K562 (cell line): ENCODE data around the gene WDR88. TPM values are rescaled to one million over a fixed set of nuclear protein-coding genes. Genes with fewer than 3 reads are reported as not detected.
A peak's percentile ranks its signal among the peaks of the same experiment; 100 is the strongest.

Experiments
- ATAC-seq: fragments of 200-7000 bp; cut with Tn5 transposase; 3 replicates; pipeline ENCODE4 v1.9.1; 2020; ENCODE audit warnings: moderate library complexity
- BruUV-seq: library from RNA; stranded (reverse); fragments of 400-500 nt; replicated peaks from 2 replicates; lab custom pipeline; 2021; lab: Mats Ljungman, UMichigan
- CTCF ChIA-PET: fragments of 300-600 bp; formaldehyde crosslinking; extraction: SDS; loops from one replicate; lab custom pipeline; 2021; ENCODE audit warnings: low intra/inter-chr PET ratio; lab: Yijun Ruan, JAX
- POLR2A ChIA-PET: fragments of 300-600, 350-650 bp; sonication (Branson Sonifier 250); formaldehyde crosslinking; extraction: SDS; loops from one replicate; lab custom pipeline; 2021; ENCODE audit warnings: antibody characterized with exemption, inconsistent platforms; lab: Yijun Ruan, JAX
- DNase-seq, 4 experiments: peaks; one replicate each; pipeline versions ENCODE4 v3.0.0 to v3.0.0-alpha.2; 2011 to 2018; ENCODE audit warnings: low spot score in 3 of 4, mixed read lengths in 3 of 4; ENCODE audit errors: extremely low read depth in 1 of 4
- FAIRE-seq: peaks from 2 replicates; lab custom pipeline; 2011; peaks lifted over from hg19 to GRCh38; lab: Jason Lieb, UNC
- H2AFZ ChIP-seq: 2 replicates; pipeline ENCODE4 v1.6.0; 2011; ENCODE audit warnings: low read depth, low read length, control low read depth, inconsistent platforms
- H3K27ac ChIP-seq: fragments of 200-600 bp; 3 replicates; pipeline ENCODE4 v1.8.0; 2011; ENCODE audit warnings: low read depth, mild to moderate bottlenecking, control low read depth, inconsistent platforms, low read length, moderate library complexity, mixed read lengths; ENCODE audit errors: extremely low read depth
- H3K27me3 ChIP-seq, 2 experiments: fragments of 300-600 bp in 1 of 2; 2 replicates in 1 of 2; 3 replicates in 1 of 2; pipeline versions ENCODE4 v1.6.0 to v1.8.0; 2011; ENCODE audit warnings: inconsistent platforms in 2 of 2, low read length in 2 of 2, mild to moderate bottlenecking in 1 of 2, mixed read lengths in 1 of 2, moderate library complexity in 1 of 2; ENCODE audit not compliant: control insufficient read depth in 2 of 2, insufficient read depth in 2 of 2
- H3K36me3 ChIP-seq: fragments of 300-600 bp; 3 replicates; pipeline ENCODE4 v1.8.0; 2011; ENCODE audit warnings: mild to moderate bottlenecking, low read length, inconsistent platforms; ENCODE audit not compliant: control insufficient read depth, insufficient read depth
- H3K4me1 ChIP-seq, 2 experiments: fragments of 200-600 bp in 1 of 2; replicated peaks in 1 of 2; 2 replicates in 1 of 2; 3 replicates in 1 of 2; pipeline versions ENCODE4 v1.5.1 to v1.8.0; 2011; ENCODE audit warnings: inconsistent platforms in 2 of 2, low read length in 2 of 2, mild to moderate bottlenecking in 1 of 2, mixed read lengths in 1 of 2, moderate library complexity in 1 of 2; ENCODE audit not compliant: control insufficient read depth in 2 of 2, insufficient read depth in 2 of 2
- H3K4me2 ChIP-seq: 2 replicates; pipeline ENCODE4 v1.6.1; 2011; ENCODE audit warnings: low read length, control low read depth, inconsistent platforms, mixed read lengths; ENCODE audit not compliant: insufficient read depth
- H3K4me3 ChIP-seq: fragments of 200-600 bp; sonication (generic), shearing (Covaris generic); 2 replicates; pipeline ENCODE4 v1.5.1; 2016; ENCODE audit warnings: control low read depth, inconsistent platforms
- H3K79me2 ChIP-seq: fragments of 200-600 bp; 3 replicates; pipeline ENCODE4 v1.8.0; 2011; ENCODE audit warnings: low read length, inconsistent platforms; ENCODE audit not compliant: control insufficient read depth, insufficient read depth
- H3K9ac ChIP-seq, 2 experiments: 2 replicates each; pipeline versions ENCODE4 v1.6.0 to v1.6.1; 2011; ENCODE audit warnings: low read depth in 2 of 2, low read length in 2 of 2, control low read depth in 1 of 2, inconsistent platforms in 1 of 2, mild to moderate bottlenecking in 1 of 2, mixed read lengths in 1 of 2; ENCODE audit not compliant: insufficient read depth in 1 of 2
- H3K9me1 ChIP-seq: one replicate; pipeline ENCODE4 v1.6.0; 2011; ENCODE audit warnings: inconsistent platforms, mild to moderate bottlenecking, low read length, moderate library complexity; ENCODE audit not compliant: control insufficient read depth, insufficient read depth
- H3K9me3 ChIP-seq: replicated peaks from 2 replicates; pipeline ENCODE4 v1.5.1; 2011; ENCODE audit warnings: low read depth, low read length, inconsistent platforms; ENCODE audit not compliant: control insufficient read depth, insufficient read depth
- H4K20me1 ChIP-seq: replicated peaks from 2 replicates; pipeline ENCODE4 v1.6.1; 2011; ENCODE audit warnings: low read length, inconsistent platforms, mixed read lengths; ENCODE audit not compliant: control insufficient read depth, insufficient read depth
- ARID1B ChIP-seq: fragments of 450-650 bp; IDR thresholded peaks from 2 replicates; pipeline ENCODE4 v1.6.1; 2016; ENCODE audit warnings: antibody characterized with exemption, mild to moderate bottlenecking, inconsistent platforms
- CEBPB ChIP-seq: fragments of 450-650 bp; IDR thresholded peaks from 2 replicates; pipeline ENCODE4 v1.6.1; 2016; ENCODE audit warnings: missing genetic modification characterization, missing compliant biosample characterization
- SNRNP70 ChIP-seq: fragments of 200-400 bp; formaldehyde crosslinking; optimal IDR thresholded peaks from 2 replicates; pipeline ENCODE3; 2017; ENCODE audit warnings: low read depth, low read length
- ZNF561 ChIP-seq: fragments of 450-650 bp; formaldehyde crosslinking; conservative IDR thresholded peaks from 2 replicates; pipeline ENCODE4 v1.4.0; 2020; ENCODE audit warnings: mild to moderate bottlenecking, moderate library complexity
- WGBS: fragments of 100-300 bp; shearing (Covaris generic); methylation state at CpG from one replicate; pipeline ENCODE4 v1.1.6; 2016; ENCODE audit warnings: low coverage, mixed read lengths; ENCODE audit not compliant: insufficient coverage; ENCODE audit errors: missing lambda C conversion rate; 5-methylcytosine and 5-hydroxymethylcytosine counted together
- in situ Hi-C: fragments of 300-500 bp; cut with MboI; formaldehyde crosslinking; loops from 4 replicates; pipeline ENCODE4 v1.15.0; 2018; ENCODE audit warnings: inconsistent platforms, mixed read lengths
- intact Hi-C: fragments of 100-400 bp; cut with micrococcal nuclease; formaldehyde crosslinking; loops from 2 replicates; pipeline ENCODE4 v1.14.2; 2022
- polyA plus RNA-seq, 8 experiments: library from polyadenylated mRNA; depleted of rRNA in 4 of 8; stranded (reverse) in 5 of 8; unstranded in 3 of 8; fragments of >200 nt; fragmentation: Nextera tagmentation in 2 of 8; fragmentation: Illumina TruSeq in 1 of 8; extraction: Ambion mirVana in 2 of 8; extraction: Trizol in 1 of 8; gene quantifications; 2 replicates each; pipeline versions ENCODE4 v1.2.1 to v1.2.3, GENCODE V29; 2011 to 2014; ENCODE audit warnings: inconsistent platforms in 1 of 8, missing spikeins in 1 of 8
- total RNA-seq, 7 experiments: library from RNA; depleted of rRNA in 6 of 7; stranded (reverse); fragments of >200 nt in 6 of 7; fragmentation: Illumina TruSeq in 2 of 7; extraction: Trizol in 2 of 7; gene quantifications; 2 replicates each; pipeline versions ENCODE4 v1.2.1 to v1.2.3, GENCODE V29; 2011 to 2021; ENCODE audit warnings: low replicate concordance in 1 of 7
- TF ChIP-seq, protein P1 (sequence below): sonication (generic); formaldehyde crosslinking; IDR thresholded peaks from 2 replicates; pipeline ENCODE4 v1.8.0; 2023; ENCODE audit warnings: mild to moderate bottlenecking, missing genetic modification reagents

Gene WDR88
- total and polyA plus RNA-seq, 9 of the 15 experiments (the other 6 are each of a cell fraction or from before 2014, with no cell fraction given), result 0.03 to 0.04 TPM; not detected in 7

DNA sequence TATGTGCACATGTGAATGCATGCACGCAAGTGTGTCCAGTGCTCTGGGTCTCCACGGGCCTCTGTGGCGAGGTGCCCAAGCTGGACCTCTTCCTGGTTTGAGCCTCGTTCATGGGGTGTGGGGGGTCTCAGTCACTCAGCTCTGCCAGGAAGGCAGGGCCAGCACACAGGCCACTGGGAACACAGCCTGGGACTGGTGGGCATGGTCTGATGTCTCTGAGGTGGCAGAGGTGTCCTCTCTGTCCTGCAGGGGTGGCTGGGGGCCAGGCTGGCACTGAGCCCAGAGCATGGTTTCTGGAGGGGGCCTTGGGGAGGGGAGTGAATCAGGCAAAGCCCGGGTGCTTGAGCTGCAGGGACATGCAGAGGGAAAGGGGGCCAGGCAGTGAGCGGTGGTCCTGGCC, 71.6 kb downstream of the WDR88 start (continued):
- TF ChIP-seq, protein P1, sequence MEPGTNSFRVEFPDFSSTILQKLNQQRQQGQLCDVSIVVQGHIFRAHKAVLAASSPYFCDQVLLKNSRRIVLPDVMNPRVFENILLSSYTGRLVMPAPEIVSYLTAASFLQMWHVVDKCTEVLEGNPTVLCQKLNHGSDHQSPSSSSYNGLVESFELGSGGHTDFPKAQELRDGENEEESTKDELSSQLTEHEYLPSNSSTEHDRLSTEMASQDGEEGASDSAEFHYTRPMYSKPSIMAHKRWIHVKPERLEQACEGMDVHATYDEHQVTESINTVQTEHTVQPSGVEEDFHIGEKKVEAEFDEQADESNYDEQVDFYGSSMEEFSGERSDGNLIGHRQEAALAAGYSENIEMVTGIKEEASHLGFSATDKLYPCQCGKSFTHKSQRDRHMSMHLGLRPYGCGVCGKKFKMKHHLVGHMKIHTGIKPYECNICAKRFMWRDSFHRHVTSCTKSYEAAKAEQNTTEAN (CRISPR knock-in tag), result no peak
- TF ChIP-seq ZNF561 (CRISPR knock-in tag), result no peak

DNA sequence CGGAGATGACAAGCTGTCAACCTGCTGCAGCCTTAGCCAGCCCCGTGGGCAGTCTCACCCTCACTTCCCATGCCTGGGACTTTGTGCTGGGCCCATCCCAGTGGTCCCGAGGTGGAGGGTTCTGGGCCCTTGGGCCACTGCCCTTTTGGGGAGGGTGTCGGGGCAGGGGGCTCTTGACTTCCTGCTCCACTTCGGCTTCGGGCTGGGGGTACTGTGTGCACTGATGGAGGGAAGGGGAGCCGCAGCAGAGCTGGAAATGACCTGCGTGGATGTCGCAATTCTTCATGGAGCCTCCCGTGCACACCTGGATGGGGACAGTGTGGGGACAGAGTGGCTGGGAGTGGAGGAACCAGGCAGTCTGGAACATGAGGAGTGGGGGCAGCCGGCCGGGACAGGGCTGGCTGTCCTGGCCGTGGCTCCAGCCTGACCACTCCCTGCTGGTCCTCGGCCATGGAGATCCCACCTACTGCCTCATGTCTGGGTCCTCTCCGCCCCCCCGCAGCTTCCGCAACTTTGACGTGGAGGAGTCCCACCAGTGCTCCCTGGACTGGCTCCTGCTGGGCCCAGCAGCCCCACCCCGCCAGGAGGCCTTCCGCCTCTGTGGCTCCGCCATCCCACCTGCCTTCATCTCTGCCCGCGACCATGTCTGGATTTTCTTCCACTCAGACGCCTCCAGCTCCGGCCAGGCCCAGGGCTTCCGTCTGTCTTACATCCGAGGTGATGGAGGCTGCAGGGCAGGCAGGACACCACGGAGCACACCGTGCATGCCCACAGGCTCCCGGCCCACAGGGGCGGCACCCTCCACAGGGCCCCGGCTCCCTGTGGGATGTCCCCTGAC, 72.4 kb downstream of the WDR88 start:
- H3K4me2 ChIP-seq, result no peak overlapping the region
- H3K36me3 ChIP-seq, result no peaks in the 10 kb centered on the region
- H4K20me1 ChIP-seq, result peaks cover 12% of the 10 kb centered on the region; the same call in 1 of the 2 replicates
- H3K27me3 ChIP-seq, result peaks cover 9 to 82% of the 10 kb centered on the region in 2 experiments; a peak in 4 of 5 replicates
- no peaks in the 10 kb centered on the region for H3K79me2 ChIP-seq
- H3K9me3 ChIP-seq, result no peaks in the 10 kb centered on the region
- no peak overlapping the region for H2AFZ ChIP-seq
- CTCF ChIA-PET, result no interaction called here
- intact Hi-C loops (no loop called here), in situ Hi-C loops (no loop called here)
- BruUV-seq, result no TSS peak
- FAIRE-seq, result no peak
- ATAC-seq, result no peak
- peaks cover 0 to 33% of the 10 kb centered on the region in 2 experiments; a peak in 2 of 5 replicates for H3K4me1 ChIP-seq
- no peak overlapping the region for H3K27ac ChIP-seq
- H3K4me3 ChIP-seq, result no peak overlapping the region
- POLR2A ChIA-PET, result interaction anchor here (0.7 kb wide), 1 partner anchor 571 kb away, joined by 3 read pairs; no protein-coding TSS in a partner anchor
- no peak for DNase-seq
- TF ChIP-seq SNRNP70 (no peak), CEBPB (tag) (peak; percentile 48), ARID1B (no peak)
- H3K9me1 ChIP-seq, result no peaks in the 10 kb centered on the region
- WGBS, result 14% methylated on average over 27 of the region's 32 CpGs
- H3K9ac ChIP-seq, result no peak overlapping the region; a peak in 1 of 4 replicates
